Adrenal gland (tissue), 12 donors: ENCODE measurements around the gene EIF4A3. TPM values are rescaled to one million over a fixed set of nuclear protein-coding genes. Genes with fewer than 3 reads are reported as not detected.

Experiments
- DNase-seq, 7 donors: peaks; one replicate each; pipeline ENCODE4 v3.0.0-alpha.2; 2019 to 2020
- H3K27ac ChIP-seq, 5 donors: fragments of 200-600 bp; sonication (generic) in 4 of 5; 1 replicate in 3 of 5; 2 replicates in 2 of 5; pipeline versions ENCODE4 v1.5.1 to v1.8.0; 2016 to 2020; ENCODE audit warnings: mild to moderate bottlenecking in 1 of 5
- H3K27me3 ChIP-seq: fragments of 200-600 bp; 2 replicates; pipeline ENCODE4 v1.8.0; 2021
- H3K36me3 ChIP-seq, 2 donors: fragments of 200-600 bp; replicated peaks in 1 of 2; 1 replicate in 1 of 2; 2 replicates in 1 of 2; pipeline versions ENCODE4 v1.5.1 to v1.8.0; 2018 to 2022
- H3K4me1 ChIP-seq, 2 donors: fragments of 200-600 bp; replicated peaks in 1 of 2; 1 replicate in 1 of 2; 2 replicates in 1 of 2; pipeline versions ENCODE4 v1.5.1 to v1.8.0; 2018 to 2021
- H3K4me3 ChIP-seq, 4 donors: fragments of 200-600 bp; sonication (generic) in 3 of 4; one replicate each; pipeline ENCODE4 v1.5.1; 2016 to 2018
- H3K9me3 ChIP-seq, 3 donors: fragments of 200-600 bp; sonication (generic) in 1 of 3; replicated peaks in 1 of 3; 1 replicate in 2 of 3; 2 replicates in 1 of 3; pipeline versions ENCODE4 v1.5.1 to v1.8.0; 2016 to 2021
- POLR2A ChIP-seq, 2 donors: fragments of 450-650 bp; IDR thresholded peaks; one replicate each; pipeline ENCODE4 v1.6.1; 2017; ENCODE audit warnings: antibody characterized with exemption in 2 of 2, mild to moderate bottlenecking in 2 of 2, moderate library complexity in 1 of 2
- WGBS, 4 donors: extraction: QIAGEN DNeasy Blood & Tissue Kit in 2 of 4; methylation state at CpG; one replicate each; pipeline versions ENCODE4 v1.1.5 to v1.1.7; 2013 to 2017; 5-methylcytosine and 5-hydroxymethylcytosine counted together
- intact Hi-C, 2 donors: fragments of 100-400 bp; cut with DNase I; formaldehyde crosslinking; loops; one replicate each; pipeline versions ENCODE4 v1.14.1 to v1.15.0; 2022 to 2023
- polyA plus RNA-seq, 3 donors: library from polyadenylated mRNA; stranded (reverse); fragments of 200-250 nt in 2 of 3; fragments of 350-450 nt in 1 of 3; fragmentation: Illumina TruSeq in 1 of 3; extraction: RNeasy Lipid Tissue Mini Kit (QIAGEN cat#74804) in 1 of 3; gene quantifications; one replicate each; pipeline ENCODE4 v1.2.3, GENCODE V29; 2013 to 2014
- total RNA-seq, 9 donors: library from RNA; depleted of rRNA in 4 of 9; stranded (reverse); fragments of >200 nt in 4 of 9; fragments of 120-200 nt in 1 of 9; fragmentation: NEBNext Ultra II Directional in 1 of 9; extraction: Animal tissue kit (Norgen Biotek cat#: 25700) in 1 of 9; gene quantifications; one replicate each; pipeline versions ENCODE4 v1.1.0 to v1.2.4, GENCODE V29; 2013 to 2023
- TF ChIP-seq, protein P1 (sequence below), 6 experiments: fragments of 450-650 bp in 4 of 6; fragments of 200-600 bp in 2 of 6; sonication (generic) in 1 of 6; IDR thresholded peaks; 1 replicate in 5 of 6; 2 replicates in 1 of 6; pipeline versions ENCODE4 v1.5.1 to v1.8.0; 2016 to 2021; ENCODE audit warnings: antibody characterized with exemption in 6 of 6, mild to moderate bottlenecking in 2 of 6, moderate library complexity in 1 of 6
- donor health status: healthy with polysubstance abuse.
- donor health status: Bipolar disorder and iron deficiency.
- donor health status: DM: yes; HTN: yes; CAD: no.
- donor health status: DM: no; HTN: no; CAD: no.
- donor health status: DM: no; HTN: no; CAD: no.
- donor health status: DM: yes; HTN: yes; CAD: no.

Gene EIF4A3
- total and polyA plus RNA-seq, 12 donors = 31.0 to 161 (median 81.0) TPM

DNA sequence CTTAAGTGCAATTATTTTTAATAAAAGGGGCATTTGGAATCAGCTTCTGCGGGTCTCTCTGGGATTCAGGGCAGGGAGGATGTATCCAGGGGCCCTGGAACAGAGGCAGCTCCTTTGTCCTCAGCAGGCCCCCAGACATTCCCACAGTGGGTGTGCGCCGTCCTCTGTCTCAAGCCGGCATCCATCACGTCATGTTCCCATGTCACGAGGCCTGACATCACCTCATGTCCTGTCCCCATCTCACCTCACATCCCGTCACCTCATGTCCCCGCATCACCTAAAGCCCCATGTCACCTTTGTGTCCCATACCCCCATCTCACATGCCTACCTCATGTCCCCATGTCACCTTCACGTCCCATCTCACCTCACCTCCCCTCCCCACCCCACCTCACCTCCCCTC, 27.1 kb downstream of the EIF4A3 start:
- Histone ChIP-seq H3K4me3 (no peak overlapping the region), H3K27ac (no peak overlapping the region), H3K36me3 (no peaks in the 10 kb centered on the region), H3K9me3 (no peaks in the 10 kb centered on the region), H3K27me3 (no peaks in the 10 kb centered on the region), H3K4me1 (no peaks in the 10 kb centered on the region)
- intact Hi-C loops = no loop called here
- DNase-seq = peak in 1 of 7 donors; percentile 13
- no peak for TF ChIP-seq POLR2A (IDR thresholded peaks at IDR 0.05)
- WGBS, 4 donors = 72 to 93% (median 90%) methylated on average over 7 to 9 of the region's 9 CpGs

DNA sequence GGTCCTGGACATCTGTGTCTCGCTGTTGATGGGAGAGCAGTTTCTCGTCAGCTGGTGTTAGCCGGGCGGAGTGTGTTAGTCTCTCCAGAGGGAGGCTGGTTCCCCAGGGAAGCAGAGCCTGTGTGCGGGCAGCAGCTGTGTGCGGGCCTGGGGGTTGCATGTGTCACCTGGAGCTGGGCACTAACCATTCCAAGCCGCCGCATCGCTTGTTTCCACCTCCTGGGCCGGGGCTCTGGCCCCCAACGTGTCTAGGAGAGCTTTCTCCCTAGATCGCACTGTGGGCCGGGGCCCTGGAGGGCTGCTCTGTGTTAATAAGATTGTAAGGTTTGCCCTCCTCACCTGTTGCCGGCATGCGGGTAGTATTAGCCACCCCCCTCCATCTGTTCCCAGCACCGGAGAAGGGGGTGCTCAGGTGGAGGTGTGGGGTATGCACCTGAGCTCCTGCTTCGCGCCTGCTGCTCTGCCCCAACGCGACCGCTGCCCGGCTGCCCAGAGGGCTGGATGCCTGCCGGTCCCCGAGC, 27.6 kb downstream of the EIF4A3 start:
- H3K4me1 ChIP-seq = no peaks in the 10 kb centered on the region

DNA sequence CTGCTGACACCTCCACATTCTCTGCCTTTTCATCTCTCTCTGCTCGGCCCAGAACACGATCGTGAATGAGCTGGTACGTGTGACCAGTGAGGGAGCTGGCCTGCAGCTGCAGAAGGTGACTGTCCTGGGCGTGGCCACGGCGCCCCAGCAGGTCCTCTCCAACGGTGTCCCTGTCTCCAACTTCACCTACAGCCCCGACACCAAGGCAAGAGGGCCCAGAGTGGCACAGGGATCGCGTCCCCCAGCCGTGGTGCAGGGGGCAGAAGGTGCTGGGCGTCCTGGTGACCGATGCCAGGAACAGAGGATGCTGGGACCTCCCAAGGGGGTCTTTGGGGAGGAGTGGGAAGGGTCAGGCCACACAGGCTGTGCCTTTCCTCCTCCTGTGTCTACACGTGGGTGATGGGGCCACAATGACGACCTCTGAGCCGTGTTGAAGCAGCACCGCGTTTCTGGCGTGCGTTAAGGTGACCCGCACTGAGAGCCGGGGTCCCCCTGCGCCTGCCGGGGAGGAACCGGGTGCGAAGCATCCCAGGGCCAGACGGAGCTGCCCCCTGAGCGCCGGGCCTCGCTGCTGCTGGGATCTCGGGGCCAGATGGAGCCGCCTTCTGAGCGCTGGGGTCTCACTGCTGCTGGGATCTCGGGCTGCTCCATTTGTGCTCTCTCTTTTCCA, 28.2 kb downstream of the EIF4A3 start:
- DNase-seq = peak in 2 of 7 donors; percentile 0 to 10
- intact Hi-C loops = no loop called here
- Histone ChIP-seq H3K9me3 (no peaks in the 10 kb centered on the region), H3K36me3 (no peaks in the 10 kb centered on the region), H3K4me3 (no peak overlapping the region), H3K4me1 (no peaks in the 10 kb centered on the region), H3K27ac (no peak overlapping the region), H3K27me3 (no peaks in the 10 kb centered on the region)
- 89 to 94% (median 92%) methylated on average over 20 to 35 of the region's 35 CpGs for WGBS, 4 donors
- TF ChIP-seq, protein P1, sequence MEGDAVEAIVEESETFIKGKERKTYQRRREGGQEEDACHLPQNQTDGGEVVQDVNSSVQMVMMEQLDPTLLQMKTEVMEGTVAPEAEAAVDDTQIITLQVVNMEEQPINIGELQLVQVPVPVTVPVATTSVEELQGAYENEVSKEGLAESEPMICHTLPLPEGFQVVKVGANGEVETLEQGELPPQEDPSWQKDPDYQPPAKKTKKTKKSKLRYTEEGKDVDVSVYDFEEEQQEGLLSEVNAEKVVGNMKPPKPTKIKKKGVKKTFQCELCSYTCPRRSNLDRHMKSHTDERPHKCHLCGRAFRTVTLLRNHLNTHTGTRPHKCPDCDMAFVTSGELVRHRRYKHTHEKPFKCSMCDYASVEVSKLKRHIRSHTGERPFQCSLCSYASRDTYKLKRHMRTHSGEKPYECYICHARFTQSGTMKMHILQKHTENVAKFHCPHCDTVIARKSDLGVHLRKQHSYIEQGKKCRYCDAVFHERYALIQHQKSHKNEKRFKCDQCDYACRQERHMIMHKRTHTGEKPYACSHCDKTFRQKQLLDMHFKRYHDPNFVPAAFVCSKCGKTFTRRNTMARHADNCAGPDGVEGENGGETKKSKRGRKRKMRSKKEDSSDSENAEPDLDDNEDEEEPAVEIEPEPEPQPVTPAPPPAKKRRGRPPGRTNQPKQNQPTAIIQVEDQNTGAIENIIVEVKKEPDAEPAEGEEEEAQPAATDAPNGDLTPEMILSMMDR (IDR thresholded peaks at IDR 0.05) = no peak
- no peak for TF ChIP-seq POLR2A (IDR thresholded peaks at IDR 0.05)

More for the DNA sequence above, 27.6 kb downstream of the EIF4A3 start:
- H3K9me3 ChIP-seq = no peaks in the 10 kb centered on the region
- WGBS, 4 donors = 88 to 96% (median 93%) methylated on average over 13 to 24 of the region's 24 CpGs
- H3K36me3 ChIP-seq = no peaks in the 10 kb centered on the region
- intact Hi-C loops = no loop called here
- peak in 1 of 7 donors; percentile 10 for DNase-seq
- H3K4me3 ChIP-seq = no peak overlapping the region
- no peak for TF ChIP-seq POLR2A (IDR thresholded peaks at IDR 0.05)
- TF ChIP-seq, protein P1 (IDR thresholded peaks at IDR 0.05) = no peak
- no peaks in the 10 kb centered on the region for H3K27me3 ChIP-seq
- H3K27ac ChIP-seq = no peak overlapping the region

DNA sequence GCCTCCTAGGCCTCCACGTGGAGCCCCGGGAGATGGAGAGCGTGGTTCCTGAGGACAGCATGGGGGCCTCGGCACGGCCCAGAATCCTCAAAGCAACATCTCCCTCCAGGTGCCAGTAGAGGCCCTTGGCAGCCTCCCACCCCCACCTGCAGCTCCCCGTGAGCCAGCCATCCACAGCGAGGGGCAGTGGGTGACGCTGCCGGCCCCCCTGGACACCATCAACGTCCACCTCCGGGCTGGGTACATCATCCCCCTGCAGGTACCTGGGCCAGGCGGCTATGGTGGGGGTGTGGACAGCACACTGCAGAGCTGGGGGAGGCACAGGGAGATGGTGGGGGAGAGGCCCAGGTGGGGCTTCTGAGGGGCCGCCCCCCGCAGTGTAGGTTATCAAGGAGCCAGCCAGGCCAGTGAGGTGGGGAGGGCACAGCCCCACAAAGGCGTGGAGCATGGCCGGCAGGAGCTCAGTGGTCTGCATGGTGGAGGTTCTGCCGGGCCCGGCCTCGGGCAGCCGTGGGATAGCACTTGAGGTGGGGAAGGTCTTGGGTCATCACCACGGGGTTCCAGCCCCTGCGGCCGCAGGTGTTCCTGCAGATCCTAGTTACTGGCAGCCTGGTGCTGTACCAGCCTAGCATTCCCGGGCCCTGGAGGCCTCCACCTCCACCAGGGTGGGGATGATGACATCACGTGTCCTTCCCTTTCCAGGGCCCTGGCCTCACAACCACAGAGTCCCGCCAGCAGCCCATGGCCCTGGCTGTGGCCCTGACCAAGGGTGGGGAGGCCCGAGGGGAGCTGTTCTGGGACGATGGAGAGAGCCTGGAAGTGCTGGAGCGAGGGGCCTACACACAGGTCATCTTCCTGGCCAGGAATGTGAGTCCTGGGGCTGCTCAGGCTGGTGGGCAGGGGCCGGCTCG, 29.2 kb downstream of the EIF4A3 start:
- intact Hi-C loops = no loop called here
- no peaks in the 10 kb centered on the region for H3K27me3 ChIP-seq
- no peak for TF ChIP-seq POLR2A (IDR thresholded peaks at IDR 0.05)
- H3K27ac ChIP-seq = no peak overlapping the region
- 81 to 96% (median 82%) methylated on average over 9 to 31 of the region's 31 CpGs for WGBS, 4 donors
- no peak overlapping the region for H3K4me3 ChIP-seq
- H3K4me1 ChIP-seq = no peaks in the 10 kb centered on the region
- peak in 5 of 7 donors; percentile 14 to 40 (median 27) for DNase-seq
- no peaks in the 10 kb centered on the region for H3K9me3 ChIP-seq
- no peaks in the 10 kb centered on the region for H3K36me3 ChIP-seq

DNA sequence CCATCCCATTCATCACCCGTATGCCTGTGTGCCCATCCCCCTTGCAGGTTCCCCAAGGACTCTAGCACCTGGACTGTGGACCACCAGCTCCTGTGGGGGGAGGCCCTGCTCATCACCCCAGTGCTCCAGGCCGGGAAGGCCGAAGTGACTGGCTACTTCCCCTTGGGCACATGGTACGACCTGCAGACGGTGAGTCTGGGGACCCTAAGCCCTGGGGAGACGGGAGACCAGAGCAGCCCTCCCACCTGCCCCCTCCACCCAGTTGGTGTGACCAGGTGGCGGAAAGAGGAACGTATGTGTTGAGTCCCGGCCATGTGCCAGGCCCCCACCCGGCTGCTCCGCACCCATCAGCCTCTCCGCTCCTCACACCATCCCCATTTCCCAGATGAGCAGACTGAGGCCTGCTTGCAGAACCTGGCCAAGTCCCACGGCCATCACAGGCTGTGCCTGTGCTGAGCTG, 30.0 kb downstream of the EIF4A3 start:
- TF ChIP-seq POLR2A (IDR thresholded peaks at IDR 0.05) = no peak
- TF ChIP-seq, protein P1 (IDR thresholded peaks at IDR 0.05) = no peak
- no peaks in the 10 kb centered on the region for H3K9me3 ChIP-seq
- no peak overlapping the region for H3K4me3 ChIP-seq
- WGBS, 4 donors = 87 to 93% (median 92%) methylated on average over 5 to 13 of the region's 13 CpGs
- no peak overlapping the region for H3K27ac ChIP-seq
- no peaks in the 10 kb centered on the region for H3K27me3 ChIP-seq
- H3K4me1 ChIP-seq = no peaks in the 10 kb centered on the region
- H3K36me3 ChIP-seq = no peaks in the 10 kb centered on the region
- peak in 1 of 7 donors; percentile 10 for DNase-seq
- intact Hi-C loops = no loop called here
